HCT116 (cell line): ENCODE measurements around the gene THOC2. TPM values are rescaled to one million over a fixed set of nuclear protein-coding genes. Genes with fewer than 3 reads are reported as not detected.

Experiments
- ATAC-seq: fragments of 200-7000 bp; cut with Tn5 transposase; 2 replicates; pipeline ENCODE4 v1.9.1; 2020; ENCODE audit warnings: mild to moderate bottlenecking, moderate library complexity
- BruUV-seq: library from RNA; stranded (reverse); fragments of 400-500 nt; replicated peaks from 2 replicates; lab custom pipeline; 2021; lab: Mats Ljungman, UMichigan
- CTCF ChIA-PET: fragments of 300-600 bp; sonication (Branson Sonifier 250); formaldehyde crosslinking; loops from one replicate; lab custom pipeline; 2021; ENCODE audit warnings: antibody characterized with exemption; lab: Charles Lee
- POLR2A ChIA-PET: fragments of 300-600, 350-600 bp; sonication (Branson Sonifier 250); formaldehyde crosslinking; loops from one replicate; lab custom pipeline; 2021; ENCODE audit warnings: antibody characterized with exemption; lab: Charles Lee
- RAD21 ChIA-PET, 2 experiments: fragments of 300-600 bp; sonication (Branson Sonifier 250); formaldehyde crosslinking; loops; one replicate each; lab custom pipeline; 2023; ENCODE audit warnings: low total read pairs in 2 of 2; ENCODE audit not compliant: uncharacterized antibody in 2 of 2, unreplicated experiment in 2 of 2, low non-redundant PET in 1 of 2; lab: Charles Lee
- DNase-seq: peaks from one replicate; pipeline ENCODE4 v3.0.0-alpha.2; 2010; ENCODE audit warnings: low read depth, low spot score
- H2AFZ ChIP-seq: fragments of 200-600 bp; shearing (Covaris generic), sonication (generic); 2 replicates; pipeline ENCODE4 v1.6.1; 2017; ENCODE audit warnings: low read depth, mixed run types, mixed read lengths, antibody characterized with exemption, low read length; ENCODE audit not compliant: poor library complexity, severe bottlenecking
- H3K27ac ChIP-seq: 2 replicates; pipeline ENCODE4 v1.5.1; 2012; ENCODE audit warnings: low read depth, low read length
- H3K27me3 ChIP-seq: fragments of 200-600 bp; sonication (generic); 2 replicates; pipeline ENCODE4 v1.6.1; 2016; ENCODE audit warnings: mixed run types, low read length, mixed read lengths; ENCODE audit not compliant: insufficient read depth
- H3K36me3 ChIP-seq, 2 experiments: fragments of 200-500 bp in 1 of 2; fragments of 200-600 bp in 1 of 2; sonication (Bioruptor generic) in 1 of 2; sonication (generic) in 1 of 2; 2 replicates each; pipeline versions ENCODE4 v1.5.1 to v1.6.1; 2014 to 2016; ENCODE audit warnings: low read length in 2 of 2, inconsistent platforms in 1 of 2, mixed read lengths in 1 of 2, mixed run types in 1 of 2; ENCODE audit not compliant: insufficient read depth in 2 of 2, control insufficient read depth in 1 of 2
- H3K4me1 ChIP-seq, 2 experiments: fragments of 200-600 bp in 1 of 2; sonication (generic) in 1 of 2; 2 replicates each; pipeline versions ENCODE4 v1.5.1 to v1.6.1; 2012 to 2017; ENCODE audit warnings: low read length in 2 of 2, inconsistent platforms in 1 of 2, mild to moderate bottlenecking in 1 of 2, mixed read lengths in 1 of 2, mixed run types in 1 of 2, moderate library complexity in 1 of 2; ENCODE audit not compliant: insufficient read depth in 2 of 2, control insufficient read depth in 1 of 2
- H3K4me2 ChIP-seq: fragments of 200-600 bp; sonication (generic); 2 replicates; pipeline ENCODE4 v1.6.1; 2017; ENCODE audit warnings: mixed run types, low read length, mixed read lengths
- H3K4me3 ChIP-seq, 2 experiments: fragments of 200-600 bp in 1 of 2; sonication (generic) in 1 of 2; replicated peaks in 1 of 2; 2 replicates each; pipeline ENCODE4 v1.5.1; 2011 to 2016; ENCODE audit warnings: low read length in 2 of 2, control low read depth in 1 of 2, low read depth in 1 of 2, mild to moderate bottlenecking in 1 of 2, mixed read lengths in 1 of 2, mixed run types in 1 of 2
- H3K79me2 ChIP-seq: fragments of 200-600 bp; sonication (generic); 2 replicates; pipeline ENCODE4 v1.6.1; 2017; ENCODE audit warnings: mild to moderate bottlenecking, mixed run types, low read length, moderate library complexity, mixed read lengths; ENCODE audit not compliant: insufficient read depth
- H3K9ac ChIP-seq: fragments of 200-600 bp; sonication (generic); 2 replicates; pipeline ENCODE4 v1.6.1; 2016; ENCODE audit warnings: low read length, mixed read lengths
- H3K9me2 ChIP-seq: fragments of 200-600 bp; sonication (generic), shearing (Covaris generic); 2 replicates; pipeline ENCODE4 v1.6.1; 2017; ENCODE audit warnings: mixed run types, mild to moderate bottlenecking, moderate library complexity; ENCODE audit not compliant: insufficient read depth
- H3K9me3 ChIP-seq, 2 experiments: fragments of 200-500 bp in 1 of 2; fragments of 200-600 bp in 1 of 2; sonication (Bioruptor generic) in 1 of 2; sonication (generic) in 1 of 2; 2 replicates each; pipeline ENCODE4 v1.6.1; 2014 to 2017; ENCODE audit warnings: low read length in 2 of 2, mixed read lengths in 2 of 2, inconsistent platforms in 1 of 2, low read depth in 1 of 2, mild to moderate bottlenecking in 1 of 2, mixed run types in 1 of 2, moderate library complexity in 1 of 2; ENCODE audit not compliant: control insufficient read depth in 1 of 2, insufficient read depth in 1 of 2
- H4K20me1 ChIP-seq: fragments of 200-600 bp; sonication (generic), shearing (Covaris generic); 2 replicates; pipeline ENCODE4 v1.6.1; 2017; ENCODE audit warnings: mixed run types, mild to moderate bottlenecking, moderate library complexity; ENCODE audit not compliant: insufficient read depth
- ATF3 ChIP-seq: IDR thresholded peaks from 2 replicates; pipeline ENCODE4 v1.6.1; 2012
- CBX3 ChIP-seq: IDR thresholded peaks from 2 replicates; pipeline ENCODE4 v1.6.1; 2012; ENCODE audit warnings: low read depth
- CEBPB ChIP-seq: IDR thresholded peaks from 2 replicates; pipeline ENCODE4 v1.6.1; 2012; ENCODE audit warnings: low read depth
- EGR1 ChIP-seq: IDR thresholded peaks from 2 replicates; pipeline ENCODE4 v1.6.1; 2012; ENCODE audit warnings: low read depth
- EZH2 ChIP-seq: fragments of 200-600 bp; sonication (generic); IDR thresholded peaks from 2 replicates; pipeline ENCODE4 v1.6.1; 2017; ENCODE audit warnings: antibody characterized with exemption, mixed run types
- EZH2phosphoT487 ChIP-seq: fragments of 200-600 bp; IDR thresholded peaks from 2 replicates; pipeline ENCODE4 v1.6.1; 2018; ENCODE audit warnings: antibody characterized with exemption, borderline replicate concordance
- RAD21 ChIP-seq: IDR thresholded peaks from 2 replicates; pipeline ENCODE4 v1.6.1; 2012; ENCODE audit warnings: low read depth, mild to moderate bottlenecking
- SIN3A ChIP-seq: IDR thresholded peaks from 2 replicates; pipeline ENCODE4 v1.6.1; 2012; ENCODE audit warnings: low read depth
- SRF ChIP-seq: IDR thresholded peaks from 2 replicates; pipeline ENCODE4 v1.6.1; 2012; ENCODE audit warnings: low read depth
- TCF7L2 ChIP-seq: IDR thresholded peaks from 2 replicates; pipeline ENCODE4 v1.7.0; 2011; ENCODE audit warnings: borderline replicate concordance, inconsistent platforms; ENCODE audit not compliant: insufficient read depth, insufficient read length; ENCODE audit errors: extremely low read depth
- intact Hi-C: fragments of 100-400 bp; cut with micrococcal nuclease; formaldehyde crosslinking; loops from 2 replicates; pipeline ENCODE4 v1.10.0; 2022
- total RNA-seq: library from RNA; stranded (reverse); gene quantifications from one replicate; pipeline ENCODE4 v1.2.1, GENCODE V29; 2021; ENCODE audit not compliant: unreplicated experiment
- TF ChIP-seq, protein P1 (sequence below): IDR thresholded peaks from 2 replicates; pipeline ENCODE4 v1.6.1; 2011; ENCODE audit warnings: mild to moderate bottlenecking, low read length, moderate library complexity; ENCODE audit not compliant: insufficient replicate concordance; ENCODE audit errors: extremely low read depth
- TF ChIP-seq, protein P2 (sequence below): IDR thresholded peaks from 2 replicates; pipeline ENCODE4 v1.6.1; 2012
- TF ChIP-seq, protein P3 (sequence below), 3 experiments: fragments of 200-600 bp in 1 of 3; sonication (generic) in 1 of 3; IDR thresholded peaks in 2 of 3; conservative IDR thresholded peaks in 1 of 3; 2 replicates each; pipeline ENCODE4 v1.5.1; 2012 to 2017; ENCODE audit warnings: low read depth in 2 of 3, low read length in 2 of 3, antibody characterized with exemption in 1 of 3, borderline replicate concordance in 1 of 3, control low read depth in 1 of 3, mild to moderate bottlenecking in 1 of 3, mixed read lengths in 1 of 3, mixed run types in 1 of 3, moderate library complexity in 1 of 3; ENCODE audit not compliant: insufficient read depth in 1 of 3

The THOC2 gene
- total RNA-seq, 1 experiment from 2014 or later = 85.3 TPM

DNA sequence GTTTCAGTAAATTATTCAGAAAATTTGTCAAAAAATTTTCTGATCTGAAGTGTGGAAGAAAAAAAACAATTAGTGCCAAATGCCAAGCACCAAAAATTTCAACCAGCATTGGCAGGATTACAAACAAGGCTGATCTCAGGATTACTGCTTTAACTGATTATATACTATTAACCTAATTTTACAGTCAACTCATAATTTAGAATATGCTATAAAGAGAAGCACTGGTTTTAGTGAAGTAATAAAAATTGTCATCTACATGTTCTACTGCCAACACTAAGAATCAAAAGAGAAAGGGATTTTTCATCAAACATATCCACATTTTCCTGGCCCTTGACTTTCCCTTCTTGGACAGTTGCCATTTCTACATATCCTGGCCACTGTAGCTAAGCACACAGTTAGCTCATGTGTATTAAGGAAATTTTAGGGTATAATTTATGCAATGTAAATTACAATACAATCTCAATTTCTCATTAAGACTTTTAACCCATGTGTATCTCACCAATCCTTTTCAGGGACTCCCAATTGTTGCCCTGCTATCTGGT is 33.8 kb downstream of the THOC2 start:
- Histone ChIP-seq H3K4me1 (no peaks in the 10 kb centered on the region), H3K36me3 (no peaks in the 10 kb centered on the region), H3K27me3 (no peaks in the 10 kb centered on the region), H3K79me2 (peaks cover 48% of the 10 kb centered on the region), H3K4me3 (no peak overlapping the region), H3K27ac (no peak overlapping the region), H3K9me2 (no peaks in the 10 kb centered on the region), H2AFZ (no peak overlapping the region), H4K20me1 (no peaks in the 10 kb centered on the region; the same call in 1 of the 2 replicates), H3K9ac (no peak overlapping the region), H3K9me3 (no peaks in the 10 kb centered on the region), H3K4me2 (no peak overlapping the region)
- no peak for ATAC-seq
- CTCF ChIA-PET = no interaction called here
- no TSS peak for BruUV-seq
- intact Hi-C loops = no loop called here
- RAD21 ChIA-PET = no interaction called here
- TF ChIP-seq, protein P1, sequence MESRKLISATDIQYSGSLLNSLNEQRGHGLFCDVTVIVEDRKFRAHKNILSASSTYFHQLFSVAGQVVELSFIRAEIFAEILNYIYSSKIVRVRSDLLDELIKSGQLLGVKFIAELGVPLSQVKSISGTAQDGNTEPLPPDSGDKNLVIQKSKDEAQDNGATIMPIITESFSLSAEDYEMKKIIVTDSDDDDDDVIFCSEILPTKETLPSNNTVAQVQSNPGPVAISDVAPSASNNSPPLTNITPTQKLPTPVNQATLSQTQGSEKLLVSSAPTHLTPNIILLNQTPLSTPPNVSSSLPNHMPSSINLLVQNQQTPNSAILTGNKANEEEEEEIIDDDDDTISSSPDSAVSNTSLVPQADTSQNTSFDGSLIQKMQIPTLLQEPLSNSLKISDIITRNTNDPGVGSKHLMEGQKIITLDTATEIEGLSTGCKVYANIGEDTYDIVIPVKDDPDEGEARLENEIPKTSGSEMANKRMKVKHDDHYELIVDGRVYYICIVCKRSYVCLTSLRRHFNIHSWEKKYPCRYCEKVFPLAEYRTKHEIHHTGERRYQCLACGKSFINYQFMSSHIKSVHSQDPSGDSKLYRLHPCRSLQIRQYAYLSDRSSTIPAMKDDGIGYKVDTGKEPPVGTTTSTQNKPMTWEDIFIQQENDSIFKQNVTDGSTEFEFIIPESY = no peak
- TF ChIP-seq EGR1 = no peak
- TF ChIP-seq, protein P2, sequence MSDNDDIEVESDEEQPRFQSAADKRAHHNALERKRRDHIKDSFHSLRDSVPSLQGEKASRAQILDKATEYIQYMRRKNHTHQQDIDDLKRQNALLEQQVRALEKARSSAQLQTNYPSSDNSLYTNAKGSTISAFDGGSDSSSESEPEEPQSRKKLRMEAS = no peak
- TF ChIP-seq CEBPB = no peak
- no peak for TF ChIP-seq RAD21
- TF ChIP-seq, protein P3, sequence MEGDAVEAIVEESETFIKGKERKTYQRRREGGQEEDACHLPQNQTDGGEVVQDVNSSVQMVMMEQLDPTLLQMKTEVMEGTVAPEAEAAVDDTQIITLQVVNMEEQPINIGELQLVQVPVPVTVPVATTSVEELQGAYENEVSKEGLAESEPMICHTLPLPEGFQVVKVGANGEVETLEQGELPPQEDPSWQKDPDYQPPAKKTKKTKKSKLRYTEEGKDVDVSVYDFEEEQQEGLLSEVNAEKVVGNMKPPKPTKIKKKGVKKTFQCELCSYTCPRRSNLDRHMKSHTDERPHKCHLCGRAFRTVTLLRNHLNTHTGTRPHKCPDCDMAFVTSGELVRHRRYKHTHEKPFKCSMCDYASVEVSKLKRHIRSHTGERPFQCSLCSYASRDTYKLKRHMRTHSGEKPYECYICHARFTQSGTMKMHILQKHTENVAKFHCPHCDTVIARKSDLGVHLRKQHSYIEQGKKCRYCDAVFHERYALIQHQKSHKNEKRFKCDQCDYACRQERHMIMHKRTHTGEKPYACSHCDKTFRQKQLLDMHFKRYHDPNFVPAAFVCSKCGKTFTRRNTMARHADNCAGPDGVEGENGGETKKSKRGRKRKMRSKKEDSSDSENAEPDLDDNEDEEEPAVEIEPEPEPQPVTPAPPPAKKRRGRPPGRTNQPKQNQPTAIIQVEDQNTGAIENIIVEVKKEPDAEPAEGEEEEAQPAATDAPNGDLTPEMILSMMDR (IDR thresholded peaks at IDR 0.05 in 2 of 3, conservative IDR thresholded peaks at IDR 0.05 in 1 of 3; ENCODE audit: borderline replicate concordance in 1 of 3, insufficient read depth in 1 of 3, low read depth in 2 of 3, low read length in 2 of 3) = no peak
- no peak for TF ChIP-seq EZH2phosphoT487
- TF ChIP-seq SRF = no peak
- no peak for TF ChIP-seq EZH2
- no peak for TF ChIP-seq SIN3A
- TF ChIP-seq CBX3 = no peak
- no peak for TF ChIP-seq TCF7L2
- no peak for TF ChIP-seq ATF3
- POLR2A ChIA-PET = no interaction called here
- no peak for DNase-seq
